Endothelial cell of umbilical vein (primary cell): ENCODE data around the gene KCNV2.

Experiments
- CTCF ChIP-seq, 2 donors: IDR thresholded peaks; 1 replicate in 1 of 2; 2 replicates in 1 of 2; pipeline ENCODE4 v1.5.1; 2011; ENCODE audit warnings: low read length in 2 of 2, mild to moderate bottlenecking in 2 of 2, moderate library complexity in 2 of 2, control low read depth in 1 of 2, inconsistent platforms in 1 of 2, low read depth in 1 of 2; ENCODE audit not compliant: insufficient read depth in 1 of 2; ENCODE audit errors: extremely low read depth in 1 of 2
- EZH2 ChIP-seq: IDR thresholded peaks from 2 replicates; pipeline ENCODE4 v1.6.1; 2012; ENCODE audit warnings: borderline replicate concordance, low read depth, mild to moderate bottlenecking, moderate library complexity, low read length, inconsistent platforms; ENCODE audit not compliant: severe bottlenecking
- GATA2 ChIP-seq: IDR thresholded peaks from 2 replicates; pipeline ENCODE4 v1.7.0; 2011; ENCODE audit warnings: low read depth, mild to moderate bottlenecking, moderate library complexity, mixed read lengths, low read length; ENCODE audit not compliant: insufficient read length, insufficient read depth
- POLR2A ChIP-seq: IDR thresholded peaks from 2 replicates; pipeline ENCODE4 v1.6.1; 2012; ENCODE audit warnings: low read depth, mild to moderate bottlenecking, control low read depth, low read length
- POLR2AphosphoS5 ChIP-seq: IDR thresholded peaks from 2 replicates; pipeline ENCODE4 v1.6.1; 2012; ENCODE audit warnings: low read depth, mild to moderate bottlenecking, control low read depth, low read length, moderate library complexity; ENCODE audit not compliant: insufficient read depth
- TF ChIP-seq, protein P1 (sequence below): IDR thresholded peaks from 2 replicates; pipeline ENCODE4 v1.6.1; 2011; ENCODE audit not compliant: insufficient read depth, insufficient read length

DNA sequence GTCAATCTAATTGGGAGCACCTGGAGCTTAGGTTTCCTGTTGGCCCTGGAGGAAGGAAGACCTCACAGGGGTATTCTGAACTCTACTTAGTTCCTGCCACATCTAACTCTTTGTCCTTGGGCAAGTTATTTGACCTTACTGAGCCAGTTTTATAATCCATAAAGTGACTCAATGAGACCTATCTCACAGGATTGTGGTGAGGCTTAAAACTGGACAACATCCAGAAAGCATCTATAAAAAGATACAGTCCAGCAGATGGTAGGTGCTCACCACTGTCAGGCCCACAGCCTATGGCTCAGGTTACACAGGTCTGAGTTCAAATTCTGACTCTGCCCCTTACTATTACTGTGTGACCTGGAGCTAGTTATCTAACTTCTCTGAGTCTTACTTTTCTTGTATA is 23.3 kb downstream of the KCNV2 start:
- TF ChIP-seq CTCF (IDR thresholded peaks at IDR 0.05; ENCODE audit: extremely low read depth in 1 of 2, insufficient read depth in 1 of 2, low read depth in 1 of 2, low read length in 2 of 2) (no peak), EZH2 (no peak), GATA2 (no peak), POLR2AphosphoS5 (no peak), POLR2A (no peak)
- TF ChIP-seq, protein P1, sequence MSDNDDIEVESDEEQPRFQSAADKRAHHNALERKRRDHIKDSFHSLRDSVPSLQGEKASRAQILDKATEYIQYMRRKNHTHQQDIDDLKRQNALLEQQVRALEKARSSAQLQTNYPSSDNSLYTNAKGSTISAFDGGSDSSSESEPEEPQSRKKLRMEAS: no peak
